HG03159 (cell line): ENCODE results near the gene ETF1.

ENCODE experiments used
- ATAC-seq: cut with Tn5 transposase; IDR thresholded peaks from one replicate; pipeline ENCODE4 v1.9.1; 2021; ENCODE audit warnings: mild to moderate bottlenecking, moderate library complexity; ENCODE audit not compliant: unreplicated experiment

The ETF1 gene

DNA sequence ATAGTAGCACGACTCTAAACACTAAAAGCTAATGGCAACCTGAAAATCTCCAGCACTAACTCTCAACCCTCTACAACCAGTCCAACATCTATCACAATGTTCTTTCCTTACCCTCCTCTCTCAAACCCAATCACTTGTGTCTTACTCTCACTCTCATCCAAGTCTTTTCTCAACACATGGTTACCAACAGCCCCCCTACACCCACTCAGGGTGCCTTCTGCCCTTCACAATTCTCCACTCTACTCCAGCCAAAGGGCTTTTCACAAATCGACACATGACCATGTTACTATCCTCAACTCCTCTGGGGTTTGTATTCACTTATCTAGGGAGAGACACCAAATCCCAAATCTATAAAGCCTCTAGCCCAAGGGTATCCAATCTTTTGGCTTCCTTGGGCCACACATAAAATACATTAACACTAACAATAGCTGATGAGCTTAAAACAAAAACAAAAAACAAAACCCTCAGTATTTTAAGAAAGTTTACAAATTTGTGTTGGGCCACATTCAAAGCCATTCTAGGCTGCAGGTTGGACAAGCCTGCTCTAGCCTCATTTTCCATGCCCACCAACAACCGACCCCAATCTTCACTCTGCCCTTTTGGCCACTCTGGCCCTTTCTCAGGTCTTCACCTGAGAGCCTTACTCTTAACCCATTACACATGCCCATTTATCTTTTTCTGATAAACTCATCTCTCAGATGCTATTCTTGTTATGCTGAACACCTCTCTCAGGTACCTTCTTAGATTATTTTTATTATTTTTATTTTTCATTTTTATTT lies 20.5 kb upstream of the ETF1 start:
- ATAC-seq = no peak

- no peak for ATAC-seq
These were observed 17.9 kb upstream of the ETF1 start for GRCh38 chr5:138560971-138561370.

DNA sequence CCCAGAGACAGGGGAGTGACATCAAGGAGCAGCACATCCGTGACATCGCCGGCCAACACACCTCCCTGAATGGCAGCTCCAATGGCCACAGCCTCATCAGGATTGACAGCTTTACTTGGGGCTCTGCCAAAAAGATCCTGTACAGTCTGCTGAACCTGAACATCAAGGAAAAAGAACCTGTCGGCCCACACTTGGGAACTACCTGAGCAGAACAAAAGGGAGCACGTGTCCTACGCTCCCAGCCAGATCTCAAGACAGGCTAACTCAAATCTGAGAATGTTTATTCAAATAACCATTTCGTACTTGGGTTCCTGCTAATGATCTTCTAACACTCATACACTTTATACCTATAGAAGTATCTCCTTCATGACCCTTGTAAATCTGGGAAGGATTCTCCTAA lies 16.9 kb upstream of the ETF1 start:
- no peak for ATAC-seq

DNA sequence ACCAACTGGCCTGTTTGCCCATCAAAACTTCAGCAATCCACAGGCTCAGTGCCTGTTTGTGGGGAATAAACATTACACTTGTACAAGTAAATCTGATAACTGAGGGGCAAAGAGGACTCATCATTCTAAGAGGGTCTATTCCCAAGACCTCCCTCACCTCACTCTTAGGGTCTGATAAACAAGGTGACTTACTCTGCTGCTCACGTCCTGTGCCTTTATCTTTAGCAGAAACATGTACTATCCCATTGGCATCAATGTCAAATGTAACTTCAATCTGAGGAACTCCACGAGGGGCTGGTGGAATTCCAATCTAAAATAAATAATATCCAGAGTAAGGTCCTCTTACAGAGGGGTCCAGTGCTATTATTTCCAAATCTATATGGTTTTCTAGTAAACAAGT lies 14.6 kb upstream of the ETF1 start:
- no peak for ATAC-seq

- no peak for ATAC-seq
These were observed 11.1 kb upstream of the ETF1 start for GRCh38 chr5:138554143-138554542.

DNA sequence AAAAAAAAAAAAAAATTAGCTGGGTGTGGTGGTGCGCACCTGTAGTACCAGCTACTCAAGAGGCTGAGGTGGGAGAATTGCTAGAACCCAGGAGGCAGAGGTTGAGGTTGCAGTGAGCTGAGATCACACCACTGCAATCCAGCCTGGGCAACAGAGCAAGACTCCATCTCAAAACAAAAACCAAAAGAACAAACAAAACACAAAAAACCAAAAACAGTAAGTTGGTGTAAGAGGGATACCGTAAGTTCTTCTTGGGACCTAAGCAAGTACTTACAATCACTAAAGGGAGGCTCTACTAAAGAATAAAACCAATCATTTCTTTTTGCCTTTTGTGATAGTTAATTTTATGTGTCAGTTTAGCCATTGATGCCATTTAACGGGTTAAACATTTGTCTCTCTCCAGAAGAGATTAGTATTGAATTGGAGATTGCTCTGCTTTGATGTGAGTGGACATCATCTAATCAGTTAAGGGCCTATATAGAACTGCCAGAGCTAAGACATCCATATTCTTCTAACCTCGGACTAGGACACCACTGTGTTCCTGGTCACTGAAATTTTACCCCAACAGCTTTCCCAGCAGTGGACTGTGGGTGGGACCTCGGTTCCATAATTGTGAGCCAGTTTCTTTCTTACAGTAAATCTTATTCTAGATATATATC lies 10.5 kb upstream of the ETF1 start:
- no peak for ATAC-seq

DNA sequence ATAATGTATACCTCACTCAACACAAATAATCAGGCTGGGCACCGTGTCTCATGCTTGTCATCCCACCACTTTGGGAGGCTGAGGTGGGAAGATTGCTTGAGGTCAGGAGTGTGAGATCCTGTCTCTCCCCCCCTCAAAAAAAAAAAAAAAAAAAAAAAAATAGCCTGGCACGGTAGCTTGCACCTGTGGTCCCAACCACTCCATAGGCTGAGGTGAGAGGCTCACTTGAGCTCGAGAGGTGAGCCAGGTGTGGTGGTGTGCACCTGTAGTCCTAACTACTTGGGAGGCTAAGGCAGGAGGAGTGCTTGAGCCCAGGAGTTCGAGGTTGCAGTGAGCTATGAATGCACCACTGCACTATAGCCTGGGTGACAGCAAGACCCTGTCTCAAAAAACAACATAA lies 9.6 kb upstream of the ETF1 start:
- no peak for ATAC-seq

DNA sequence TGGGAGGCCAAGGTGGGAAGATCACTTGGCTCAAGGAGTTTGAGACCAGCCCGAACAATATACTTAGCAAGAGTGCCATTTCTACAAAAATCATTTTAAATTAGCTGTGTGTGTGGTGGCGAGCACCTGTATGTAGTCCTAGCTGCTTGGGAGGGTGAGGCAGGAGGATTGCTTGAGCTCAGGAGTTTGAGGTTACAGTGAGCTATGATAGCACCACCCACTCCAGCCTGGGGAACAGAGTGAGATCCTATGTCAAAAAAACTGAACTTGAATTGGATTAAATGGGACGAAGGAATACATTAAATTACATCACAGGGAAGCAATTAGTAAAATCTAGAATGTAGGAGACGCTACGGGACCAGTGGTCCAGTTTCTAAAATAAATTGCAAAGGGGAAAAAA lies 6.4 kb upstream of the ETF1 start:
- no peak for ATAC-seq

DNA sequence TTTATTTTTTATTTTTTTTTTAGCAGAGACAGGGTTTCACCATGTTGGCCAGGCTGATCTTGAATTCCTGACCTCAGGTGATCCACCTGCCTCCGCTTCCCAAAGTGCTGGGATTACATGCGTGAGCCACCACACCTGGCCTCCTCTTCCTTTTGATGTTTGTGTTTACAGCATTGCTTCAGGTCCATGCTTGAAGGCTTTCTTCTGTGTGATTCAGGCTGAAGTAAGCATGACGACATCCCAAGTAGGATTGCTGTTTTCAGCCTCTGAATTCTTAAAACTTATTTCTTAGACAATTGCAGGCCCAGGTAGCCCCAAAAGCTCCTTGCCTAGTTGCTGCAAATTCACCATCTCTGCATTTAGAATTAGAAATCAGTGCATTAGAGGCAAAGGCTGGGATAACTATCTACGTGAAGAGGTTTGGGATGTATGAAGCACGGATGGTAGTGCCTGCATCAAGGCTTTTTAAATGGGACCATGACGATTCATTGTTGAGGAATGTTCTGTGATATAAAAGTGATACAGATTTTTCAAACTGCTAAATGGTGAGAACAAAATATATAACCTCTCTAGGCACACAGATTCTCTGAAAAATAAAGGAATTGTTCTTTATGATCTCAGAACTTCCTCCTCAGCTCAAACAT lies 3.0 kb upstream of the ETF1 start:
- no peak for ATAC-seq

DNA sequence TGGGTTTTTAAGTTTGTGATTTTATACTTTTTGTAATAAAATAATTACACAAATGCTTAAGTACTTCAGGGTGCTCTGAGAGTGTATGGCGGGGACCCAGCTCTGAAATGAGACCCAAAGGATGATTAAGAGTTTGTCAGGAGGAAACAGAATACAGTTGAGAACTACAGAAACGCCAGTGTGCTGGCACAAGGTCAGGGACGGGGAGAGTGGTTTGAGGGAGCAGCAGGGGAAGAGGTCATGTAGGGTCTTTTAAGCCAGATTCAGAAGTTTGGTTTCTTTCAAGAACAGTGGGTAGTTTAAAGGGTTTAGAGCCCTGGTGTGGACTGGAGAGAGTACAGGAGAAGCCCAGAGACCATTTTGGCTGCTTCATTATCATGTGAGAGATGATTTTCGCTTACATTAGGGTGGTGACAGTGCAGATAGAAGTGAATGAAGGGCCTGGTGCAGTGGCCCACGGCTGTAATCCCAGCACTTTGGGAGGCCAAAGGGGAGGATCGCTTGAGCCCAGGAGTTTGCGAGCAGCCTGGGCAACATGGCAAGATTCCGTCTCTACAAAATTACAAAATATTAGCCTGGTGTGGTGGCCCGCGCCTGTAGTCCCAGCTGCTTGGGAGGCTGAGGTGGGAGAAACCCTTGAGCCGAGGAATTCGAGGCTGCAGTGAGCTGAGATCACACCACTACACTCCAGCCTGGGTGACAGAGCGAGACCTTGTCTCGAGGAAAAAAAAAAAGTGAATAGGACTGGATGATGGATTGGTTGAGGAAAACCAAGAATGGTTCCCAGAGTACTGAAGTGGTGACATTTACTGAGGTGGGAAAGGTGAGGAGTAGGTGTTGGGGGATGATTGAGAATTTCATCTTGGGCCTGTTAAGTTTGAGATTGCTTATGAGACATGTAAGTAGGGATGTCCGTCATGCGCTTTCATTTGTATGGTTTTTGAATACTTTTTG lies 1.4 kb upstream of the ETF1 start:
- no peak for ATAC-seq

- ATAC-seq = peak; percentile 47
These were observed 681 bp upstream of the ETF1 start for GRCh38 chr5:138543730-138544104.

DNA sequence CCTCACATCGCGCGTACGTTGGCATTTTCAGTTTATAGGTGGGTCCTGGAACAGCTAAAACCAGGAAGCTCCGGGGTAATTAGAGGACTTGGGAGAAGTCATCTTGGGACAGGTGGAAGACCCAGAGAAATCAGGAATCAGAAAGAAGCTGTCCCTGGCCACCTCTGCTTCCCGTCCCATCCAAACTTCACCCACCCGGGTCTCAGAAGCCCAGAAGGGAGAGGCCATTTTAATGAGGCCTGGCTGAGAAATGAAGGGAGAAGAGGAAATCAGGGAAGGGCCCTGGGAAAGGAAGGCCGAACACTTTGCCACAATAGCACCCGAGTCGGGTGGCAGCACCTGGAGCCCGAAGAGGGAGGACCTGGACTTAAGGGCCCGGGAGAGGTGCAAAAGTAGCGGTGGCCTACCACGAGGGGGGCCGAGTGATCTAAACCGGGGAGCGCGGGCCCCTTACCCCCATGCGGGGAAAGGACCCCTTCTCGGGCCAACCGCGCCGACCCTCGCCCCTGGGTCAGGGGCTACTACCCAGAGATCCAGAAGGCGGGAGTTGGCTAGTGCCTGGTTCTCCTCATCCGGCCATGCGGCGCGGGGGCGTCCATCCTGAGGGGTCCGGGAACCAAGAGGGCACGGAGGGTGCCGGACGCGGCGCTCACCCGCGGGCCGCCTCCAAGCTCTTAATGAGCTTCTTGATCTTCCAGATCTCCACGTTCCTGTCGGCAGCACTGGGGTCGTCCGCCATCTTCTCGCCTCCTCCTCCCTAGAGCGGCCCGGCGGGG lies 668 bp downstream of the ETF1 start:
- ATAC-seq = no peak

DNA sequence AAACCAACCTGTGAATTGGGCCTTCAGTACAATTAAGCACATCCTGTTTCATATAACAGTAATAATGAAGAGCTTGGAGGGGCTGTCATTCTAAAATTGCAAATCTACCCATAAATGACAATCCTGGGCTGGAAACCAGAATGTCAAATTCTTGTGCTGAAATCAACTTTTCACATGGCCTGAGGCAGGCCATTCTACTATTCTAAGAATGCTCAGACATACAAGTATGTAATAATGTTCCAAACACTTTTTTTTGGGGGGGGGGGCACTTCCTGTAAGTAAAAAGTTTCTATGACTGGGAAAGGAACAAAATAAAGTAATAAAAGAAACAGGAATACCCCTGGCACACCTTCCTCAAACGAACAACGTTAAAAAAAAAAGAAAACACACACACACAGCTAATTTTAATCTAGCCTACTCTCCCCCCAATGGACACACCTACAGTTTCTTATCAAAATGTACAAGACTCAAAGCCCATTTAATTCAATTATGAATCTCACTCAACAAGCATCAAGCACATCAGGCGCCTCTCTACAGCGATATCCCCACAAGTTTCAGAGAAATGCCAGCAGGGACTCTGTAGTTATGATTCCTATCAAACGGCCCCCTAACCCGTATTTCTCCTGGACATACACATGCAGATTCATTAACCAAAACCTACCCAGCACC lies 1.4 kb downstream of the ETF1 start:
- ATAC-seq = no peak

GRCh38 chr5:138539791-138540190 lies 3.2 kb downstream of the ETF1 start:
- no peak for ATAC-seq

- no peak for ATAC-seq
These were observed 4.0 kb downstream of the ETF1 start for GRCh38 chr5:138538943-138539627.

DNA sequence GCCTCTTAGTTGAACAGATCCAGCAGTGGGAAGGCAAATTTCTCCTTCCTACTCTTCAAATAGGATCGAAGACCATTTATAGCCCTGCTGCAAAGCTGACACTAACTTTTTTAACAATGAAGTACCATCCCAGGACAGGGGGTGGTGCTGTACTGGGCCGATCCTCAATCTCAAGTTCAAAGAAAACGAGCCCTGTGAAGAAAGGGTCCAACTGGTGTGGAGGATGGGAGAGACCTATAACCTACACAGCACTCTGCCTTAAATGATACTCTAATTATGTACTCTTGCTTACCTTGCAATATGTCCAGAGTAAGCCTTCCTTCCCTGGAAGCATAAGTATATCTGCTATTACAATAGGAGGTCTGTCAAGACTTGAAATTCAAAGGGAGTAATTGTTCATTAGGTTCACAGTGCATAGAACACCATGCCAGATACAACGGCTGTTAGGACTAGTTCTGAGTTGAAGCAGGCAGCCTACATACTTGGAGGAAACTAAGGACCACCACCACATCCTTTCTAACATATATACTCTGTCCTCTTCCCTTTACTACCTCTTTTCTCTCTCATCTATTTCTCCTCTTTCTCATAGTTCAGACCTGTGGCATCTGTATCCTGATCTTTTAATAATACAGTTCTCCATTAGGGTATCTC lies 6.2 kb downstream of the ETF1 start:
- ATAC-seq = no peak

DNA sequence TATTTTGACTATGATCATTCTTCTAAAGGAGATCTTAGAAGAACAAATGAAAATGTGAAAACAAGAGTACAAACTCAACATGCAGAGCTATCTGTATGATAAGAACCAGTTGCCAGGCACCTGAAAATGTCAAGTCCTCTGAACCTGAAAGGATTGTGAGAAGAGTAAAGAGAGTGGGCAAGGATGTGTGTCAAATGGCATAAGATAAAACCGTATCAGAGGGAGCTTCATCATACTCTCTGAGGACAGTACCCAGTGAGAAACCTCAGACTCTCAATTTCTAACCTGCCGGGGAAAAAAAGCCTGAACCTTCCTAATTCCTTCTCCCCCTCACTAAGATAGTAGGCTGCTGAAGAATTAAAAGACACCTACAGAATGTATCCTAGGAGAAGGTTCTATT lies 6.8 kb downstream of the ETF1 start:
- ATAC-seq = no peak

DNA sequence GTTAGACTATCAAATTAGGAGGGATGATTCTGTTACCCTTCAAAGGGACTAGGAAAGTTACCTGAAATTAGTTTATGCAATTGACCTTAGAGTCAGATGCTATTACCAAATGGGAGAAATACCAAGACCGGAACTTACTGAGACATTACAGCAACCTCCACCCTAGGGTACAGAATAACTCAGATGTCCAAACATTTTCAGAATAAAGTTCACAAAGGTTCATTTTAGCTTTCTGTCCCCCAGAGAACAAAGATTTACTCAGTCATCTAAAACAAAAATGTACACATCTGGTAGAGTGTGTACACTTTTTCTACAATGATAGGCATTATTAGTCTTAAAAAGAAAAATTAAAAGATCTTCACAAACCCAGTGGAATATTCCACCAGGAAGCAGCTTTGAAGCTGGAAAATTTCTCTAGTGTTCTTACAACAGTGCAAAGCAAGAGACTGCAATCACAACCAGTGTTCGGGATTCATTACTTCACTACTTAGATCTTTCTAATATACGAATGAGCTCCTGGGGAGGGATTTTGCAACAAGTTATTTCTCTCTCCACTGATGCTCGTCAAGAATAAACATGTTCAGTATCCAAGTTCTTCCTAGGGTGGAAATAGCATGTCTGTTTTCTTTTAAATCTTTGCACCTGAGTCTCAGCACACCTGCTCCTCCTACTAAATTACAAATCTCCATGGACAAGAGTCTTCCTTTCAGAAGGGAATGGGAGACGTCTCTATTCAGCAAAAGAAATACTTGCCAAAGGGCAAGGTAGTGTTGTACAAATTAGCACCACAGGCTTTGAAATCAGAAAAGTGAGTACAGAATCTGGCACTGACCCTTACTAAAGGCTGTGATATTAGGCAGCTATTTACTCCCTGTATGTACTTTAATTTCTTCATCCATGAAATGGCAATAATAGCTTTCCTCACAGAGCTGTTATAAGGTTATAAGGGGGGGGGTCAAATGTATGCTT lies 8.8 kb downstream of the ETF1 start:
- no peak for ATAC-seq
